GM19467 (cell line): Measurements from ENCODE around the gene PWP2.
A peak's percentile ranks its signal among the peaks of the same experiment; 100 is the strongest.
"Not testable (repeated sequence)": the region's sequence is repeated elsewhere in the genome, so short reads cannot be mapped to it uniquely, and the experiment has no call there.

Source experiments
- ATAC-seq: cut with Tn5 transposase; IDR thresholded peaks from one replicate; pipeline ENCODE4 v1.9.1; 2021; ENCODE audit warnings: mild to moderate bottlenecking, moderate library complexity; ENCODE audit not compliant: unreplicated experiment

PWP2 gene

DNA sequence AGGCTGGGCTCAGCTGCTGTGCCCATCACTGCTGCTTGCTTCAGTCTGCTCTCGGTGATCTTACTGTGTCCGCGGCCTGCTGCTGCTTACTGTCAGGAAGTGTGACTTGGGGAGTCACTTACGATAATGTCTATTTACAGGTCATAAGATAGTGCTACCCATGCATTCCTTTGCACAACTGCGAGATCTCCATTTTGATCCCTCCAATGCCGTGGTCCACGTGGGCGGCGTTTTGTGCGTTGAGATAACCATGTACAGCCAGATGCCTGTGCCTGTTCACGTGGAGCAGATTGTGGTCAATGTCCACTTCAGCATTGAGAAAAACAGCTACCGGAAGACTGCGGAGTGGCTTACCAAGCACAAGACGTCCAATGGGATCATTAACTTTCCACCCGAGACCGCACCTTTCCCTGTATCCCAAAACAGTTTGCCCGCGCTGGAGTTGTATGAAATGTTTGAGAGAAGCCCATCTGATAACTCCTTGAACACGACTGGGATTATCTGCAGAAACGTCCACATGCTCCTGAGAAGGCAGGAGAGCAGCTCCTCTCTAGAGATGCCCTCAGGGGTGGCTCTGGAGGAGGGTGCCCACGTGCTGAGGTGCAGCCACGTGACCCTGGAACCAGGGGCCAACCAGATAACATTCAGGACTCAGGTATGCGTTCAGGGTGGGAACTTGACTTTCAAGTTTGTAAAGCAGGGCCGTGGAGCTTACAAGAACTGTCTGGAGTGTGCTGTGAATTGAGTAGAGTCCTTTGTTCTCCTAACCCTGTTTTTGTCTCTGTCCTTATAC, 24.4 kb upstream of the PWP2 start:
- no peak for ATAC-seq

DNA sequence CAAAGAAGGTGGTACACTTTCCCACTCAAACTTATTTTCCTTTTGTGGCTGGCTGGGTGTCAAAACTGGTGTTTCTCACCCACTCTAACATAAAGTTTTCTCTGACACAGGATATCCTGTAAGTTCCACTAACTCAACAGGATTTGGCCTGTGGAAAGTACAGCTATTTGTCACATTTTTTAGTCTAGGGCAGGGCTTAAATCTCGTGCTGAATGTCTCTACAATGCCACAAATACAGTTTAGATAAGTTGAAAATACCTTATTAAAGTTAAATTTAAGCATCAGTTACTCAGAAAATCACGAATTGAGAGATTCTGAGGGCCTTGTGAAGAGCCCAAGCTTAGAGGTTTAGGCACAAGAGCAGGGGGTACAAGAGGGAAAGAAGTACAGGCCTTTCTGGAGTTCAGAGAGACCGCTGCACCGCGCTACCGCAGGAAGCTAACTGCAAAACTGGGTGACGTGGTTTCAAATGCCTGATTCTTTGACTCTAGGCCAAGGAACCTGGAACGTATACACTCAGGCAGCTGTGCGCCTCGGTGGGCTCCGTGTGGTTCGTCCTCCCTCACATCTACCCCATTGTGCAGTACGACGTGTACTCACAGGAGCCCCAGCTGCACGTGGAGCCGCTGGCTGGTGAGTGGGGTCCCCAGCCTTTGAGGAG, 23.4 kb upstream of the PWP2 start:
- no peak for ATAC-seq

DNA sequence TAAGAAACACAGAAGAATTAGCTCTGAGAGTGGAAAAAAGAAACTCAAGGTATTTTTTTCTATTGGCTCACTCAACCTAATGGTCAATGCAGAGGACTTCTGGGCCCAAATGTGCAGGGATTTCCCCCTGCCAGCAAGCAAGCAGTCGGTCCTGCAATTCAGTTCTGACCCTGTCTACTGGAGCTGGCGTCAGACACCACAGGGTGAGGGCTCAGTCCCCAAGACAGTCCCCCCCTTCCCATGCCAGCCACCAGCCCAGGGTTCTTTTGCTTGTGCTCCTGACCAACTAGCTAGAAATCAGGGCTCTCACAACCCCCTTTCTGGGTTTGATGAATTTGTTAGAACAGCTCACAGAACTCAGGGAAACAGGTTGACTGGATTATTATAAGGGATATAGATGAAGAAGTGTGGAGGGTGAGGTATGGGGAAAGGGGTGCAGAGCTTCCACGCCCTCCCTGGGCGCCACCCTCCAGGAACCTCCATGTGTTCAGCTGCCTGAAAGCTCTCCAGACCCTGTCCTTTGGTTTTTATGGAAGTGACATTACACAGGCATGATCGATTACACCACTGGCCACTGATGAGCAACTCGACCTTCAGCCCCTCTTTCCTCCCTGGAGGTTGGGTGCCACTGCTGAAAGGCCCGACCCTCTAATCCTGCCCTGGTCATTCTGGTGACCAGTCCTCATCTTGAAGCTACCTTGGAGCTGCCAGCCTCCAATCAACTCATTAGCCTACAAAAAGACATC, 22.5 kb upstream of the PWP2 start:
- ATAC-seq: no peak

DNA sequence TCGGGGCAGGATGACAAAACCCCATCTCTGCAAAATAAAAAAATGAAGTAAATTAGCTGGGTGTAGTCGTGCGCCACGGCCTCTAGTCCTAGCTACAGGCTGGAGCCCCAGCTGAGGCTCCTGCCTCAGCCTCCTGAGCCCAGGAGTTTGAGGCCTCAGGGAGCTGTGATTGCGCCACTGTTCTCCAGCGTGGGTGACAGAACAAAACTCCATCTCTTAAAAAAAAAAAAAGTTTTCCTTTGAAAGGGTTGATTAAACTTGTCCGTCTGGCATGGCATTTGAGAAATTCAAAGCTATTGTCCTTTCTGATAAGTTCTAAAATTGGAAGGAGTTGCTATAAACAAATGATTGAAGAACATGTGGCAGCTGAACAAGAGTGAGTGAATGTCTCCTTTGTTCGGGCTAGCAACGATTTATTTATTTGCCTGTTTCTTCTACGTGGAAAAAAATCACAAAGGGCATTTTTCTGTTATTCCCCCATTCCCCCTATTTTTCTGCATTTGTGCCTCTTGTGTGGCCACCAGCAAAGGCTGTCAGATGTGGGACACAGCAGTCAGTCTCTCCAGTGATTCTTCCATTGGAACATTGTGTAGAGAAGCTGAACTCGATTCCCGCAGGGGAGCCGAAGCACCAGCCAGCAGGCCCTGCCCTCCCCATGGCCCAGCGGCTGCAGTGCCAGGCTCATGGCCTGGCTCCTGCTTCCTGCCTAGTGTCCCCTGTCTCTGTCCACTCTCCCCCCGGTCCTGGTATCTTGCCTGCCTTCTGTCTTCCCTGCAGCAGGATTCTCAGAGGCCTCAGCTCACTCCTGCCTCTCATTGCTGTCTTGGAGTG, 21.5 kb upstream of the PWP2 start:
- no peak for ATAC-seq

DNA sequence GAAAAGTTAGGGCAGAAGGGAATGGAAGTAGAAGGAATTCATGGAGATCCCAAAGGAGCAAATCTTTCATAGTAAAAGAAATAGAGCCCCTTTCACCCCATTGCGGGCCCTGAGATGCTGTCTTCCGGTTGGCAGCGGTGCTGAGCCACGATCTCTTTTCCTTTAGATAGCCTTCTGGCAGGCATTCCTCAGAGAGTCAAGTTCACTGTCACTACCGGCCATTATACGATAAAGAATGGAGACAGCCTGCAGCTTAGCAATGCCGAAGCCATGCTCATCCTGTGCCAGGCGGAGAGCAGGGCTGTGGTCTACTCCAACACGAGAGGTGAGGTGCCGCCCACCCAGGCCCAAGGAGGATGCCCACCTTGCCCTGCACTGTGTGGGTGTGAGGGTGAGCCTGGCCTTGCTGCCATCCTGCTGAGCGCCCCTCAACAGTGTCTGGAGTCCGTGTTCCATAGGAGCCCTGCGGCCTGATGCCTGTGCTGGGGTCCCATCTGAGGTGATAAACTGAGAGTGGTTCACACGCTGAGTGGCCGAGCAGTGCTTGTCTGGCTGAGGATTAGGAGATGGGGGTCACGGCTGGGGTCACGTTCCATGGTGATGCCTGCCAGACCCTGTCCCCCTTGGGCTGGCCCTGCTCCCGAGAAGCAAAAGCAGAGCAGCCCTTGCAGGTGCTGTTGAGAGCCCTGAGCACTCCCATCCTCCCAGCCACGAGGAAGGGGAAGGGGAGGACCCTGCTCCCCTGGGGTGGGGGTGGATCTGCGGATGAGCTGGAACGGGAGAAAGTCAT, 20.4 kb upstream of the PWP2 start:
- no peak for ATAC-seq

DNA sequence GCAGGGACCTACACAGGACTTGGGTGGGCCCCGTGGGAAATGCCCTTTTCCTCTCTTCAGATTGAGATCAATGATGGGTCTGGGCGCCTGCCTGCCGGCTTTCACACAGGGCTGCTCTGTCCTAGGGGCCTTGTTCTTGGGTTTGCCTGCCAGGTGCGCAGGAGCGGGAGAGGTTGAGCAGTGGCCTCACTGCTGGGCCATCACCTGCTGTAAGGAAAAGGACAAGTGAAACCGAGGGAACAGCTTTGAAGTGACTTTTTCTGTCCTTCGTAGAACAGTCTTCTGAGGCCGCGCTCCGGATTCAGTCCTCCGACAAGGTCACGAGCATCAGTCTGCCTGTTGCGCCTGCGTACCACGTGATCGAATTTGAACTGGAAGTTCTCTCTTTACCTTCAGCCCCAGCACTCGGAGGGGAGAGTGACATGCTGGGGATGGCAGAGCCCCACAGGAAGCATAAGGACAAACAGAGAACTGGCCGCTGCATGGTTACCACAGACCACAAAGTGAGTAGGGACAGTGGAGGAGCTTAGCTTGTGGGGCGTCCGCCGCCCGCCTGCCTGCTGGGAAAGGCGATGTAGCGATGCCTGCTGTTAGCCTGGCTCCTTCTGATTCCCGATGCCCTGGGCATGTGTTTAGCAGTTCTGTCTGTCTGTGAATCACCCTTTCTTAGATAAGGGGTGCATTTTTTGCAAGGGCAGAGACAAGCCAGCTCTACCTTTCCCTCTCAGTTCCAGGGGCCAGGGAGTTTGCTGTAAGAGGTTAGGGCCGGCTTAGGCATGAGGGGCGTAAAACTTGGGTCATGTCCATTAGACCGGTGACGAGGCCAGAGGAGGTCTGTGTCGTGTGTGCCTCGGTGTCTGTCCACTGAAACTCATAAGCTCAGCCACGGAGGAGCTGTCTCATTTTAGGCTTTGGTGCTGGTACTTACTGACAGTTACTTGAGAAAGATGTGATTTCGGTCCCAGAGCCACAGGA, 19.5 kb upstream of the PWP2 start:
- ATAC-seq: no peak

DNA sequence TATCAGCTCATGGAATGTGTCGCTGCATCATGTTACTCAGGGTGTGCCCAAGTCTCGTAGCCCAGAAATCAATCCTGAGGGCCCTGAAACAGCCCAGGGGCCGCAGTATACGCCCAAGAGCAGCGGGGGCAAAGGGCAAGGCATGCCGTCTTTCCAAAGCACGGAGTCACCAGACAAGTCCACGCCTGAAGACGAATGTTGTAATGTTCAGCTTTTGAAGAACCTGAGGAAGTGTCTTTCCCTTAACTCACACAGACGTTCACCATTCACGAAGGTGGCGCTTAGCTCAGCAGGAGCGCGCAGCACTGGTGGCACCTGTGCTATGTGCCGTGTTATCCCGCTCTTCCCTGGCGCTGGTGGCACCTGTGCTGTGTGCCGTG, 18.8 kb upstream of the PWP2 start:
- ATAC-seq: no peak

DNA sequence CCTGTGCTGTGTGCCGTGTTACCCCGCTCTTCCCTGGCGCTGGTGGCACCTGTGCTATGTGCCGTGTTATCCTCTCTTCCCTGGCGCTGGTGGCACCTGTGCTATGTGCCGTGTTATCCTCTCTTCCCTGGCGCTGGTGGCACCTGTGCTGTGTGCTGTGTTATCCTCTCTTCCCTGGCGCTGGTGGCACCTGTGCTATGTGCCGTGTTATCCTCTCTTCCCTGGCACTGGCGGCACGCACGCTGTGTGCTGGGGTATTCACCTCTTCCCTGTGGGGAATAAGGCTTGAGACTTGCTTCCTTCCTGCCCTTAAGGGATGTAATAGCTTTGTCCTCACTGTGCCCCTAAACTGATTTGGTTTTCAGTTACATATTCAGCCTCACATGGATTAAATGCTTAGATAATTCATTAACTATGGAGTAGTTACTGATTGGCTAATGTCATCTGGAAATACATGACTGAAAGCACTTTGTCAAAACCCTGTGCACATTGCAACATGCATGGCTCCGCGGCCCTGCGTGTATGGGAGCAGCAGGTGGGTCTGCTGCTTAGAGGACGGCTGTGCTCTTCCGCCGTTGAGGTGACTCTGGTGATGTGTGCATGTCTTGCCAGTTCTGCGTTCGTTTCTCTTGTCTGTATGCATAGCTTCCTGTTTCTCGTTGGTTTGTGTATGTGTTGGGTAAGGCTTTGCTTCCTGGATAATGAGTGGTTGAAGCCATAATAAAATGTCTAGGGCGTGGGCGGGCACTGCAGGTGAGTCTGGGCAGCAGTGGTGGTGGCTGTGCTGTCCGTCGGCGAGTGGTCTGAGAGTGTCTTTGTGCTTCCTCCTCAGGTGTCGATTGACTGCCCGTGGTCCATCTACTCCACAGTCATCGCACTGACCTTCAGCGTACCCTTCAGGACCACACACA, 17.9 kb upstream of the PWP2 start:
- peak; percentile 70 for ATAC-seq

DNA sequence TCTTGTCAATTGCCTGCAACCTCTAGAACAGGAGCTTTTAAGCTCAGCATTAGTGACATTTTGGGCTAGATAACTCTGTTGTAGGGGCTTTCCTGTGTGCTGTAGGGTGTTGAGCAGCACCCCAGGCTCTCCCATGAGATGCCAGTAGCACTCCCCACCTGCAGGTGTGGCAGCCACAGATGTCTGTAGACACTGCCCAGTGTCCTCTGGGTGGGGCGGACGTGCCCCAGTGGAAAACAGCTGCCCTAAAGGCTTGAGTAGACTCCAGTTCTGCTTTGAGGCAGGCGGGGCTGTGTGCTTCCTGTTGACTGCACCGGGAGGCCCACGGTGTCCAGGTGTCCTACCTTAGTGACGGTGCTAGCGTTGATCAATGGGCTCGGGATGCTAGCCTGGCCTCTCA, 16.9 kb upstream of the PWP2 start:
- ATAC-seq: no peak

DNA sequence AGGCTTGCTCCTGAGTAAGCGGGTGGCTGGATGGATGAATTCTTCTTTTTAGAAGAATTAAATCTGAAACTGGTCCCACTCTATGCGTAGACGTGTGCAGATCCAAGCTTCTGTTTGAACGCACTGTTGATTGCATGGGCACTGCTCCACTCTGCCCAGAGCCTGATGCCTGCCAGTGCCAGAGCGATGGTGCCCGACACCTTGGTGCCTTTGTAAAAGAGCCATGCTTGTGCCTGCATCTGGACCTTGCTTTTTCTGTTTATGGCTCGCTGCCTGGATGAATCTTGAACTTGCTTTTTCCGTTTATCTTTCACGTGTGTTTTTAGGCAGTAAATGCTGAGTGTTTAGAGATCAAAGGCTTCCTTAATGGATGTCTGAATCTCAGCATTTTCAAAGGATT, 15.0 kb upstream of the PWP2 start:
- no peak for ATAC-seq

DNA sequence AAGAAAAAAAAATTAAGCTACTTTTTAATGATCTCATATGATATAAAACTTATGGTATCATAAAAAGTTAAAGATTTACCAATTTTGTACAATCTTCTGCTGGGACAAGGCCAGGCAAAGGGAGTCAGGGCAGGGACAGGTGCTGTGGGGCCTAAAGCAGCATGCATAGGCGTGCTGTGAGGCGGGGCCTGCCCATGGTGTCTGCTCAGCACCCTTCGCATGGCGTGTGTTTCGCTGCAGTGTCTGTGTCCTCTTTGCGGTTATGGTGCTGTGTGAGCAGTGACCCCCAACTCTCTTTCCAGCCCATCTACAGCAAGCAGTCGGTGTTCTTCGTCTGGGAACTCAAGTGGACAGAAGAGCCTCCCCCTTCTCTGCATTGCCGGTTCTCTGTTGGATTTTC, 13.4 kb upstream of the PWP2 start:
- ATAC-seq: no peak

DNA sequence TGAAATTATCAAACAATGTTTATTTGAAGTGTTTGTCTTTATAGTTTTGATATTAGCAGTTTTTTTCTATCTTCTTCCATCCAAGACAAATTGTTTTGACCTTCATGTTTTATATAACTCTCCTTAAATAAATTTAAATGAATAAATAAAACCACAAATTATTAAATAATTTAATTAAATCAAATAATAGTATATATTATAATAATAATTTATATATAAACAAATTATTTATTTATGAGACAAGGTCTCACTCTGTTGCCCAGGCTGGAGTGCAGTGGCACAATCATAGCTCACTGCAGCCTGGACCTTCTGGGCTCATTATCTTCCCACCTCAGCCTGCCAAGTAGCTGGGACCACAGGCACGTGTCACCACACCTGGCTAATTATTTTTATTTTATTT, 12.4 kb upstream of the PWP2 start:
- no peak for ATAC-seq

DNA sequence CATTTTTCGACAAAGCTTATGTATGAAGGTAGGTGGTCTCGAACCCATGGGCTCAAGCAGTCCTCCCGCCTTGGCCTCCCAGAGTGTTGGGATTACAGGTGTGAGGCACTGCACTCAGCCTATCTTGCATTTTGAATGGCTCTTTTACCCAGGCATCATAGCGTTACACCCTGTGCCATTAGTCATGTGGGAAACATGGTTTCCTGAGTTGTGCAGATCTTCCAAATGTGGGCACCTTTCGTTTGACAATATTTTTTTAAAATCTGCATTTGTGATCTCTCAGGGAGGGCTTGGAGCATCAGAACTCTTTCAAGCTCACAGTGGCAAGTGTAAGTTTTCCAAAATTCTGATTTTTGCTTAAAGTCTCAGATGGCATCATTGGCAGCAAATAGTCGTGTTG, 8.7 kb upstream of the PWP2 start:
- not testable (repeated sequence) for ATAC-seq

DNA sequence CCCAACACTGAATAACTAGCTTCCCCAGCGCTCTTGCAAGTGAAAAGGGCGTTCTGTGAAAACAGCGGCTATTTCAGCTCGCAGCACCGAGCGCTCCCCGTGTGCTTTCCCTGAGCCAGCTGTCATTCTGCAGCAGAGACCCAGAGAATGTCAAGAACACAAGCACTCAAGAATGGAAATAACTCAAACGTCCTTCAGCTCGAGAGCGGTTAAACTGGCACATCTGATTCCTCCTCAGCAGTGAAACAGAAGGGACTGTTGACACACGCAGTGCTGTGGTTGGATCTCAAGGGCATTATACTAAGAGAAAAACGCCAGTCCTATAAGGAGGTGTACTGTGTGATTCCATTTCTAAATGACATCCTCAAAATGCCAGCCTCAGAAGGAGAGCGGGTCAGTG, 8.2 kb upstream of the PWP2 start:
- ATAC-seq: not testable (repeated sequence)

DNA sequence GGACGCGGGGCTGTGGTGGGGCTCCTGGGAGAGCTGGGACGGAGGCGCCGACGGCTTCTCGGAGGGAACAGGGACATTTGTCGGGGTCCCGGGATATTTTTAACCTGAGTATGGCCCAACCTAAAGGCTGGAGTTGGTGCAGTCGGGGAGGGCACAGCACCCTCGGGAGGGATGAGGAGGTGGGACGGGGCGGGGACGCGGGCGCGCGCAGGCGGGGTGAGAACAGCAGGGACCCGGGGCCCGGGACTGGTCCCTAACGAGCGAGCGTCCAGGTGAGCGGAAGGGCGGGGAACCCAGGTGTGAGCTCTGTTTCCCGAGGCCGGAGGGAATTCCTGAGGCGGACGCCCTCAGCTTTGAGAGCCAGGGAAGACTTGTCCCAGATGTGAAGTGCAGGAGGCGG, 390 bp downstream of the PWP2 start:
- ATAC-seq: not testable (repeated sequence)

DNA sequence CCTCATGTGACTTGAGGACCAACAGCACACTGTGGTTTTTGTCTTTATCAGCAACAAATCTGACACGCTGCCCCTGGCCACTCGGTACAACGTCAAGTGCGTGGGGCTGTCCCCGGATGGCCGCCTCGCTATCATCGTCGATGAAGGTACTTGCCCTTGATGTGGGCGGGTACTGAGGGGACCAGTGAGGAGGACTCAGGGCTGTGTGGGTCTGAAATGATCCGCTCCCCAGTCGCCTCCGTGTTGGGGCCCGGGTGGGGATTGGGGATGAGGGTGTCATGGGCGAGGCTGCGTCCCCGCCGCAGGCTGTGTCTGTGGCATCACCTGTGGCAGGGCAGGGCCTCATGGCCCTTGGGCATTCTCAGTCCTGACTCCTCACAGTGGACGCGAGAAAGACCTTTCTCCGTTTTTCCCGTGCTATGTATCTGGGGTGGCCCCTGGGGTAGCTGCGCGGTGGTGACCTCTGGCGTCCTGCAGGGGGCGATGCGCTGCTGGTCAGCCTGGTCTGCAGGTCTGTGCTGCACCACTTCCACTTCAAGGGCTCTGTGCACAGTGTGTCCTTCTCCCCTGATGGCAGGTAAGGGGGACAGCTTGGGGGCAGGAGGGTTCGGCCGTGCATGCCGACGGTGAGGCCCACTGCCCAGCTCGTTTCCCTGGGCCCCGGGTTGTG, 6.6 kb downstream of the PWP2 start:
- not testable (repeated sequence) for ATAC-seq

DNA sequence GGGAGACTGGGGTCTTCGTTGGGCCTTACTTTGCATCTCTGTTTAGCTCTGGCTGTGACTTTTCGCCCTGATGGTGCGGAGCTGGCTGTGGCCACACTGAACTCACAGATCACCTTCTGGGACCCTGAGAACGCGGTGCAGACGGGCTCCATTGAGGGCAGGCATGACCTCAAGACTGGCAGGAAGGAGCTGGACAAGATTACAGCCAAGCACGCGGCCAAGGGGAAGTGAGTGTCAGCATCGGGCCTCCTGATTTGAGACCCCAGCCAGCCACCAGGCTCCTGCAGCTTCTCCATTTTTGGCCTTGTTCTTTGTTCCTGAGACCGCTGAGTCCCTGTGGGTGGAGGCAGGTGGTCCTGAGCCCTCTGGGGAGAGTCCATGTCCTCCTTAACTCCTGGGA, 14.9 kb downstream of the PWP2 start:
- not testable (repeated sequence) for ATAC-seq

DNA sequence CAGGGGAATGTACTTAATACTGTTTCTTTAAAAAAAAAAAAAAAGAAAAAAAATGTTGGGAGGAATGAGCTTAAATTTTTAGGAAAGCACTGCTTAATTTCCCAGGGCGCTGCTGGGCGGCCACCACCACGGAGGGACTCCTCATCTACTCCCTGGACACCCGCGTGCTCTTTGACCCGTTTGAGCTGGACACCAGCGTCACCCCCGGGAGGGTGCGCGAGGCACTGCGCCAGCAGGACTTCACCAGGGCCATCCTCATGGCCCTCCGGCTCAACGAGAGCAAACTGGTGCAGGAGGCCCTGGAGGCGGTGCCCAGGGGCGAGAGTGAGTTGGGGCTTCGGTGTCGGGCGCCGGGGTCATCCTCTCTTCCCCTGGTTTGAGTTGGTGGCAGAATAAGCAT, 20.6 kb downstream of the PWP2 start:
- not testable (repeated sequence) for ATAC-seq
